ENCODE measurements around the gene ZNF488.

Gene ZNF488

DNA sequence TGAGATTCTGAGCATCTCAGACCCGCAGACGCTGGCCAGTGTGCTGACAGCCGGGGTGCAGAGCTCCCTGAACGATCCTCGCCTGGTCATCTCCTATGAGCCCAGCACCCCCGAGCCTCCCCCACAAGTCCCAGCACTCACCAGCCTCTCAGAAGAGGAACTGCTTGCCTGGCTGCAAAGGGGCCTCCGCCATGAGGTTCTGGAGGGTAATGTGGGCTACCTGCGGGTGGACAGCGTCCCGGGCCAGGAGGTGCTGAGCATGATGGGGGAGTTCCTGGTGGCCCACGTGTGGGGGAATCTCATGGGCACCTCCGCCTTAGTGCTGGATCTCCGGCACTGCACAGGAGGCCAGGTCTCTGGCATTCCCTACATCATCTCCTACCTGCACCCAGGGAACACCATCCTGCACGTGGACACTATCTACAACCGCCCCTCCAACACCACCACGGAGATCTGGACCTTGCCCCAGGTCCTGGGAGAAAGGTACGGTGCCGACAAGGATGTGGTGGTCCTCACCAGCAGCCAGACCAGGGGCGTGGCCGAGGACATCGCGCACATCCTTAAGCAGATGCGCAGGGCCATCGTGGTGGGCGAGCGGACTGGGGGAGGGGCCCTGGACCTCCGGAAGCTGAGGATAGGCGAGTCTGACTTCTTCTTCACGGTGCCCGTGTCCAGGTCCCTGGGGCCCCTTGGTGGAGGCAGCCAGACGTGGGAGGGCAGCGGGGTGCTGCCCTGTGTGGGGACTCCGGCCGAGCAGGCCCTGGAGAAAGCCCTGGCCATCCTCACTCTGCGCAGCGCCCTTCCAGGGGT, 35.2 kb downstream of the ZNF488 start:
- no peak for DNase-seq

- DNase-seq = no peak
Observed at GRCh38 chr10:47348138-47348651, 35.9 kb downstream of the ZNF488 start, which contains the start of gene RBP3. TSS of gene RBP3 (plus strand) at chr10:47348363. CDS start at chr10:47348485, 122 bp downstream.

GRCh38 chr10:47347303-47347675, 36.8 kb downstream of the ZNF488 start:
- DNase-seq = no peak

DNA sequence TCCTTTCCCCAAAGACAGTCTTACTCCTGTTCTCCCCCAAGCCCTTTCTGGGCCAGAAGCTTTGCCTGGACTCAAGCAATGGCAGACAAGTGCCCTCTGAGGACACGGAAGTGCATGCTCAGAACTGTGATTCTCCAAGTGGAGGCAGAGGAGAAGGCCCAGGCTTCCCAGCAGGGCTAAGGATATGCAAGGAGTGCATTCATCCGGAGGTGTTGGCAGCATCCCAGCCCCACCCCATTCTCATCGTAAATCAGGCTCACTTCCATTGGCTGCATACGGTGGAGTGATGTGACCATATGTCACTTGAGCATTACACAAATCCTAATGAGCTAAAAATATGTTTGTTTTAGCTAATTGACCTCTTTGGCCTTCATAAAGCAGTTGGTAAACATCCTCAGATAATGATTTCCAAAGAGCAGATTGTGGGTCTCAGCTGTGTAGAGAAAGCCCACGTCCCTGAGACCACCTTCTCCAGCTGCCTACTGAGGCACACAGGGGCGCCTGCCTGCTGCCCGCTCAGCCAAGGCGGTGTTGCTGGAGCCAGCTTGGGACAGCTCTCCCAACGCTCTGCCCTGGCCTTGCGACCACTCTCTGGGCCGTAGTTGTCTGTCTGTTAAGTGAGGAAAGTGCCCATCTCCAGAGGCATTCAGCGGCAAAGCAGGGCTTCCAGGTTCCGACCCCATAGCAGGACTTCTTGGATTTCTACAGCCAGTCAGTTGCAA, 37.4 kb downstream of the ZNF488 start:
- no peak for DNase-seq

- DNase-seq = no peak
Observed at GRCh38 chr10:47344996-47345870, 38.9 kb downstream of the ZNF488 start.

GRCh38 chr10:47340608-47341170, 43.4 kb downstream of the ZNF488 start:
- DNase-seq = peak; percentile 73

DNA sequence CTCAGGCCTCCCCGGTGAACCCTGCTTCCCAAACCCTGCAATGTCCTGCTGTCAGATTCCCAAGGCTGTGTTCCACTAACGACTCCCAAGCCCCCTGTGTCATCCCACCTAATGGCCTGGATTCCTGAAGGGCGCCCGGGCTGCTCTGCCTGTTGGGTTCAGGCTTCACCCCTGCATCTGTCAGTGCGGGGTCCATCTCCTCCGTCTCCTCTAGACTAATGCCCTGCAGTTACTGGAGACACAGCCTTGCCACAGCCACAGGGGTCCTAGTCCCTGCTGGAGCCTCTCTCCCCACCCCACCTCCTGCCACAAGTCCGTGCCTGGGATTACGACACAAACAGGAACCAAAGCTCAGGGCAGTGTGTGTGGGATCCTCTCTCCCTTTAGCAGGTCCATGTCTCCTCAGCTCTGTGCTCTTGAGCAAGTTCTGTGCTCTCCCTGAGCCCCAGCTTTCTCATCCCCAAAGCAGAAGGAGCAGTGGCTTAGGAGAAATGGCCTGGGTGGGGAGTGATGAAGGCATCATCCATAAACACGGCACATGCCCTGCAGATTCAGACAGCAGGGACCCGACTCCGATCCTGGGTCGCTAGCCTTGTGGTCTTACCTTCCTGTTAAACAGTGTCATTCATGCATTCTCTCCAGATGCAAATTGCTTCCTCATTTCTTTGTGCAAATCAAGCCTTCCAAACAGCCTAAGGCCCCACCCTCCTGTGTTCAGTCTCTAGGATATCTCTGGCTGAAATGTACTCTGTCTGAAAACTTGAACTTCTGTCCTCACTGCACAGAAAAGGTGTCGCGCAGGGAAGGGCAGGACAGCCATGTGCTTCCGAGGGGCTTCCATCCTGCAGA, 44.1 kb downstream of the ZNF488 start:
- DNase-seq = no peak

DNA sequence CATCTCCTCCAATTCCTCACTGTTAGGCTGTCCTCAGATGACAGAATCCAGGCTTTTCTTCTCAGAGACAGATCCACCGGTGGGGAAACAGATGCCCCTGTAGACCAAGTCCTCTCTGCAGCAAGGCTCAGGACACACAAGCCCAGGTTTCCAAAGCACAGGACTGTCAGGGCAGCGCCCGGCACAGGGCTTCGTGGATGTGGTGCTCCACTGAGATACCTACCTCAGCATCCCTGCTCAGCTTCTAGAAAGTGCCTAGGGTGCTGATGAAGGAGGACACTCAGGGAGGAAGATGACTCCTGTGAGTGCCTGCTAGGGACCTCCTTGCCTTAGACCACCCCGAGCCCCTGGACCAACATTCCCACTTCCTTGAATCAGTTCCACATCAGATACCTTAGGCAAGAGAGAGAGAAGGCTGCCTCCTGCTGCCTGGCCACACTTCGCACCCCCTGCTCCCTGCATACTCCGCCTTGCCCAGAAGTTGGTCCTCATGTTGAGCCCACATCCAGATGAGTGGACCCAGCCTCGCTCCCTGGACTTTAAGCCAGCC, 44.8 kb downstream of the ZNF488 start:
- DNase-seq = no peak

DNA sequence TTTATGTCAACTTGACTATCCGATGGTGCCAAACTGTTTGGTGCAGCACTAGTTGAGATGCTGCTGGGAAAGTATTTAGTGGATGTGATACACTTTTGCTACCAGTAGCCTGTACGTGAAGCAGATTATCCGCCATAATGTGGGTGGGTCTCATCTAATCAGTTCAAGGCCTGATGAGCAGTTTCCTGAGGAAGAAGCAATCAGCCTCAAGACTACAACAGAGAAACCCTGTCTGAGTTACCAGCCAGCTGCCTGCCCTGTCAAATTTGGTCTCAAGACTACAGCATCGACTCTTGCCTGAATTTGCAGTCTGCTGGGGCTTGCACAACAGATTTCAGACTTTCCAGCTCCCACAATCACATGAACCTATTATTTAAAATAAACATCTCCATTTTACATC, 46.8 kb downstream of the ZNF488 start:
- DNase-seq = no peak

DNA sequence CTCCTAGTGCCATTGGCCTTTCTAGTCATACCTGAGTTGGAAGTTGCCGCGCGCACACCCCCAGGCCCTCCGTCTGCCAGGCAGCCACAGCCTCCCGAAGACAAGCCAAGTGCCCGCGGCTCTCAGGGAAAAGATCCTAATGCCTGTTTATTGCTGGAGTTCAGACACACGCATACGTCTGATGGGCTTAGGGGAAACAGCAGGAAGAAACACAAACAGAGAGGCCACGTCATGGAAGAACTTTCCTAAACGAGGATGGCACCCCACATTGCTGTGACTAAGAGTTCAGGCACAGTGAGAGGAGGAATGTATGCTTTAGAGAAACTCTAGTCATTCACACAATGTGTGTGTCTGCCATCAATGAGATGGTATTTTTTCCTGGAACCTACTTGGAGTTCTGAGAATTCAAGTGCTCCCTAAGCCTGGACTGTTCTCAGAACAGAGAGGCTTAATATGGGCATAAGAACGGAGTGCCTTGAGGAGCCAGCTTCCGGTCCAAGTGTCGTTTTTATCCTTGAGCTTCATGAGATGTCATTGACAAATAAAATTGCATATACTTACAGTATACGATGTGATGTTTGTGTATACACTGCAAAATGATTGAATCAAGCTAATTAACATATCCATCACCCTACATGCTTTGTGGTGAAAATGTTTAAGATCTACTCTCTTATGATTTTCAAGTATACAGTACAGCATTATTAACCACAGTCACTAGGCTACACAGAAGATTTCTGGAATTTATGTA, 47.5 kb downstream of the ZNF488 start:
- no peak for DNase-seq

DNA sequence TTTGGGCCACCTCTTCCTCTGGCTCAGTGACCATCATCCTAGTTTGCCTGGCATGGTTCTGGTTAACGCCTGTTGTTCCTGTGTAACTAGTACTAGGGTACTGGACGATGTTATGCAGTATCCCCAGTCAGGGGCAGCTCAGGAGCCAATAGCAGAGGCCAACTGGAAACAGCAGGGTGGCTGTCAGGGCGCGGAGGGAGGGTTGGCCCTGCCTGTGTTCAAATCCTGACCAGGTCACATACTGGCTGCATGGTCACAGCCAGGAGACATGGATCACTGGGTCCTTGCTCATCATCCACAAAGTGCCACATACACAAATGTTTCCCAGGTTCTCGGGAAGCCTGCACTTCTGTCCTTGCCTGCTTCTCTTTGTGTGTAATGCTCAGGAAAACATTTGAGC, 48.2 kb downstream of the ZNF488 start:
- no peak for DNase-seq

- no peak for DNase-seq
Observed at GRCh38 chr10:47334466-47335295, 49.4 kb downstream of the ZNF488 start.

GRCh38 chr10:47333532-47333931, 50.6 kb downstream of the ZNF488 start:
- DNase-seq = no peak

- no peak for DNase-seq
Observed at GRCh38 chr10:47332946-47333345, 51.1 kb downstream of the ZNF488 start.

DNA sequence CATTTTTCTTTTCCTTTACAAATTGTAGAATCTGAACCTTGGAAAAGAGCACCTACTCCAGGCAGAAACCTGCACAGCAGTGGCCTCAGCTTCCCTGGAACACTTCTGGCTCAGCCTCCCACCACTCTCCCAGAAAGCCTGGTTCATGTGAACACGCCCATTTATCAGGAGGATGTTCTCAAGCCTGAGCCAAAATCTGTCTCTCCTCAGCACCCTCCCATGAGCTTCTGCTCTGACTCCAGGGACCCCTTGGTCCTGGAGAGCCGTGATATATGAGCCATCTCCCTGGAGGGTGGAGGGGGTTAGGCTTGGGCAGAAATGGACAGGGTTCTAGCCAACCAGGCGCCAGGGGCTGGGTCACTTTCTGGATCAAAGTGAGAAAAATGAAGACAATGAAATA, 51.7 kb downstream of the ZNF488 start:
- DNase-seq = no peak

DNA sequence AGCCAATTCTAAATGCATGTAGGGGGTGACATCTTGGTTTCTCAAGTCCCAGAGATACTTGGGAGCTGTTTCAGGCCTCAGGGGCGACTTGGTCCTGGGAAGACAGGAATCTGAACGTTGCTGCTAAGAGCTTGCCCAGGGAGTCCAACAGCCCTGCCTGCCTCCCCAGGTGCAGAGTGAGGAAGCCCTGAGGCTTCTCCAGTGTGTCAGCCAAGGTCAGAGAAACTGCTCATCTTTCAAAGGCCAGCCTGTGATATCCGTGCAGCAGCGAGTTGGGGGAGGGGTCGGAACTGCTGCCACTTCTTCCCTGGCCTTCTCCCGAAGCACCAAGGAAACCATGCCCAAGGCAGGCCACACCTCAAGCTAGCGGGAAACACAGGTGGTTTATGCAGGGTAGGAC, 52.1 kb downstream of the ZNF488 start:
- no peak for DNase-seq

DNA sequence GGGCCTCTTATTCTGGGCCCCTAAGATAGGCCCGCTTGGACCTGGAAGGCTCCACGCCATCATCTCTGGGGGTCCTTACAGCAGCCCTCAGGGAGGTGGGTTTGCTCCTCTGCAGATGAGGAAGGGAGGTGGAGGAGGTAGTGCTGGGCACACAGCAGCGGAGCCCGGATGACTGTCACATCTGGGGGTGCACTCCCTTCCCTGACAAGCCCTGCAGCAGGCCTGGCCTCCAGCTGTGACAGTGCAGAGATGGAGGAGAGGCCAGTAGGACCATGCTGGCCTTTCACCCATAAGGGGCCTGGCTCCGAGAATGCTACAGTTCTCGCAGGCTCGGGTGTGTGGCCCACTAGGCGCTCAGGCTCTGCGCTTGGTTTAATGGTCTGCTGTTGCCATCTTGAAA, 52.6 kb downstream of the ZNF488 start:
- no peak for DNase-seq

DNA sequence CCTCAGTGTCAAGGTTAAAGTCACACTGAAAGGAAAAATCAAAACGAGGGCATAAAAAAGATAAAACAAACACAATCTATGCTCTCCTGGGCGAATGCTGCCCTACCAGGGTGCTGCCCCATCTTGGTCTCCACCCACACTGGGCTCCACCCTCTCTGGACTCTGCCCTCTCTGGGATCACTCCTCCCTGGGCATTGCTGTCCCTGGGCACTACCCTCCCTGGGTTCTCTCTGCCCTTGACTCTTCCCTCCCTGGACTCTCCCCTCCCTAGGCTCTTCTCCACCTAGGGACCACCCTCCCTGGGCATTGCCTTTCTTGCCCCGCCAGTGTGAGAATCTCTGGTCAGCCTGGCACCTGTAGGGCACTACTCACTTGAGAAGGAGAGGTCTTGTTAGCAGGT, 53.3 kb downstream of the ZNF488 start:
- no peak for DNase-seq

DNA sequence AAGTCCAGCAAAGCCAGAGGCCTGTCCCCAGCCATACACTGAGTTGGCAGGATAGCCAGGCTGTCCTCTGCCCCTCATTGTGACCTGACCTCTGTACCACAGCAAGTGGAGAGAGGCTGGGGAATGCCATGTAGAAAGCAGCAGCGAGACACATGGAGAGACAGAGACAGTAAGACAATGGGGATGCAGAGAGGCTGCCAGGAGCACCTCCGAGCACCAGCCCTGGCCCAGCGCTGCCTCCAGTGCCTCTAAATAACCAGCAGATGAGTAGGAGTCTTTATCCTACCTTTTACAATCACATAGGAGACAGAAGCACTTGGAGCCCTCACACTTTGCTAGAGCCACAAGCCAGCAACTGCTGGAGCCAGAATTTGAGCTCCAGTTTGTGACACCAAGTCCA, 53.7 kb downstream of the ZNF488 start:
- DNase-seq = no peak

- DNase-seq = no peak
Observed at GRCh38 chr10:47329855-47330254, 54.2 kb downstream of the ZNF488 start.
